GM12878 (cell line): ENCODE measurements around the gene TTLL10. TPM values are rescaled to one million over a fixed set of nuclear protein-coding genes. Genes with fewer than 3 reads are reported as not detected.

Experiments used
- ATAC-seq: fragments of 200-7000 bp; cut with Tn5 transposase; 3 replicates; pipeline ENCODE4 v1.9.1; 2020; ENCODE audit warnings: mild to moderate bottlenecking, moderate library complexity
- BruUV-seq: library from RNA; stranded (reverse); fragments of 400-500 nt; replicated peaks from 2 replicates; lab custom pipeline; 2021; lab: Mats Ljungman, UMichigan
- CTCF ChIA-PET: fragments of 300-600 bp; sonication (Branson Sonifier 250); formaldehyde crosslinking; extraction: SDS; loops from one replicate; lab custom pipeline; 2021; ENCODE audit warnings: inconsistent platforms; lab: Yijun Ruan, JAX
- POLR2A ChIA-PET: fragments of 350-600 bp; formaldehyde crosslinking; extraction: SDS; loops from one replicate; lab custom pipeline; 2021; ENCODE audit warnings: inconsistent platforms; lab: Charles Lee
- RAD21 ChIA-PET: fragments of 300-600 bp; sonication (Branson Sonifier 250); formaldehyde crosslinking; loops from one replicate; lab custom pipeline; 2023; ENCODE audit warnings: antibody characterized with exemption; ENCODE audit not compliant: unreplicated experiment; lab: Charles Lee
- SMC1A ChIA-PET: fragments of 300-600 bp; sonication (Branson Sonifier 250); formaldehyde crosslinking; loops from one replicate; lab custom pipeline; 2023; ENCODE audit not compliant: unreplicated experiment, uncharacterized antibody; lab: Charles Lee
- DNase-seq: peaks from one replicate; pipeline ENCODE4 v3.0.0-alpha.2; 2011; ENCODE audit warnings: low read depth, low spot score
- FAIRE-seq: peaks from 3 replicates; lab custom pipeline; 2011; peaks lifted over from hg19 to GRCh38; lab: Jason Lieb, UNC
- H2AFZ ChIP-seq: 2 replicates; pipeline ENCODE4 v1.6.0; 2011; ENCODE audit warnings: low read depth, low read length, control low read depth; ENCODE audit not compliant: control insufficient read depth
- H3K27ac ChIP-seq: 2 replicates; pipeline ENCODE4 v1.5.1; 2011; ENCODE audit warnings: control low read depth; ENCODE audit not compliant: control insufficient read depth, insufficient read depth
- H3K27me3 ChIP-seq, 2 experiments: replicated peaks in 1 of 2; 2 replicates each; pipeline versions ENCODE4 v1.6.0 to v1.6.1; 2011; ENCODE audit warnings: low read length in 1 of 2; ENCODE audit not compliant: control insufficient read depth in 2 of 2, insufficient read depth in 2 of 2
- H3K36me3 ChIP-seq, 2 experiments: 2 replicates each; pipeline ENCODE4 v1.5.1; 2011; ENCODE audit warnings: low read length in 1 of 2; ENCODE audit not compliant: control insufficient read depth in 2 of 2, insufficient read depth in 2 of 2
- H3K4me1 ChIP-seq: 2 replicates; pipeline ENCODE4 v1.6.1; 2011; ENCODE audit warnings: mild to moderate bottlenecking, low read length, moderate library complexity, mixed read lengths; ENCODE audit not compliant: control insufficient read depth, insufficient read depth
- H3K4me2 ChIP-seq: 2 replicates; pipeline ENCODE4 v1.6.0; 2011; ENCODE audit warnings: control low read depth; ENCODE audit not compliant: control insufficient read depth, insufficient read depth
- H3K4me3 ChIP-seq: fragments of 200-600 bp; sonication (generic); 2 replicates; pipeline ENCODE4 v1.5.1; 2016
- H3K79me2 ChIP-seq: 2 replicates; pipeline ENCODE4 v1.6.0; 2011; ENCODE audit warnings: low read length; ENCODE audit not compliant: control insufficient read depth, insufficient read depth
- H3K9ac ChIP-seq: 2 replicates; pipeline ENCODE4 v1.8.0; 2011; ENCODE audit warnings: low read length, control low read depth, mixed read lengths; ENCODE audit not compliant: control insufficient read depth, insufficient read depth
- H3K9me3 ChIP-seq: replicated peaks from 3 replicates; pipeline ENCODE4 v1.5.1; 2011; ENCODE audit warnings: mild to moderate bottlenecking, low read length; ENCODE audit not compliant: control insufficient read depth, insufficient read depth
- H4K20me1 ChIP-seq: 2 replicates; pipeline ENCODE4 v1.6.0; 2011; ENCODE audit not compliant: control insufficient read depth, insufficient read depth
- CREM ChIP-seq: IDR thresholded peaks from 2 replicates; pipeline ENCODE4 v1.6.1; 2014; ENCODE audit warnings: antibody characterized with exemption, low read depth
- EED ChIP-seq: sonication (generic); IDR thresholded peaks from 2 replicates; pipeline ENCODE4 v1.6.1; 2016; ENCODE audit warnings: antibody characterized with exemption, low read depth
- EP300 ChIP-seq, 2 experiments: fragments of 150-350 bp in 1 of 2; IDR thresholded peaks; 2 replicates each; pipeline ENCODE4 v1.6.1; 2011 to 2012; ENCODE audit warnings: low read depth in 2 of 2, low read length in 2 of 2, borderline replicate concordance in 1 of 2, improper control_type of control experiment in 1 of 2, inconsistent platforms in 1 of 2; ENCODE audit not compliant: control insufficient read depth in 1 of 2
- IKZF1 ChIP-seq: fragments of 450-650 bp; conservative IDR thresholded peaks from 2 replicates; pipeline ENCODE4 v1.6.1; 2017; ENCODE audit warnings: antibody characterized with exemption, mild to moderate bottlenecking
- IRF4 ChIP-seq: IDR thresholded peaks from 2 replicates; pipeline ENCODE4 v1.6.1; 2011; ENCODE audit warnings: low read depth, low read length
- PML ChIP-seq: IDR thresholded peaks from 2 replicates; pipeline ENCODE4 v1.6.1; 2012; ENCODE audit warnings: low read length, inconsistent platforms
- TCF7 ChIP-seq: IDR thresholded peaks from 2 replicates; pipeline ENCODE4 v1.6.1; 2014; ENCODE audit warnings: antibody characterized with exemption, borderline replicate concordance
- YY1 ChIP-seq: IDR thresholded peaks from 2 replicates; pipeline ENCODE4 v1.6.1; 2011; ENCODE audit warnings: low read depth, mild to moderate bottlenecking, low read length
- ZNF207 ChIP-seq: fragments of 450-650 bp; IDR thresholded peaks from 2 replicates; pipeline ENCODE4 v1.6.1; 2014; ENCODE audit warnings: antibody characterized with exemption, mild to moderate bottlenecking, borderline replicate concordance
- WGBS: methylation state at CpG from one replicate; pipeline ENCODE4 v1.1.6; 2016; ENCODE audit warnings: low lambda C conversion rate; ENCODE audit not compliant: insufficient replicate concordance, insufficient coverage; ENCODE audit errors: missing lambda C conversion rate; 5-methylcytosine and 5-hydroxymethylcytosine counted together
- in situ Hi-C: fragments of 300-500 bp; cut with MboI; formaldehyde crosslinking; loops from 9 replicates; pipeline ENCODE4 v1.14.3; 2018; ENCODE audit warnings: mixed read lengths
- intact Hi-C: fragments of 100-400 bp; cut with micrococcal nuclease; formaldehyde crosslinking; loops from one replicate; pipeline ENCODE4 v1.14.2; 2022; ENCODE audit not compliant: unreplicated experiment
- polyA plus RNA-seq, 11 experiments: library from polyadenylated mRNA; depleted of rRNA in 4 of 11; unstranded in 6 of 11; stranded (reverse) in 5 of 11; fragments of >200 nt; fragmentation: Nextera tagmentation in 4 of 11; fragmentation: Illumina TruSeq in 1 of 11; extraction: Ambion mirVana in 4 of 11; extraction: Trizol in 1 of 11; gene quantifications; 1 replicate in 1 of 11; 2 replicates in 10 of 11; pipeline versions ENCODE4 v1.2.1 to v1.2.3, GENCODE V29; 2011 to 2016; ENCODE audit warnings: inconsistent platforms in 2 of 11, missing spikeins in 2 of 11, low read depth in 1 of 11
- total RNA-seq, 4 experiments: library from RNA; depleted of rRNA in 3 of 4; stranded (reverse); fragments of >200 nt in 3 of 4; fragmentation: Illumina TruSeq in 1 of 4; extraction: Trizol in 1 of 4; gene quantifications; 2 replicates each; pipeline versions ENCODE4 v1.2.1 to v1.2.3, GENCODE V29; 2013 to 2021
- TF ChIP-seq, protein P1 (sequence below): fragments of 450-650 bp; IDR thresholded peaks from 2 replicates; pipeline ENCODE4 v1.6.1; 2016; ENCODE audit warnings: mild to moderate bottlenecking, moderate library complexity, borderline replicate concordance

The TTLL10 gene
- total and polyA plus RNA-seq, 10 of the 15 experiments (the other 5 are each of a cell fraction or from before 2014, with no cell fraction given), result not detected

DNA sequence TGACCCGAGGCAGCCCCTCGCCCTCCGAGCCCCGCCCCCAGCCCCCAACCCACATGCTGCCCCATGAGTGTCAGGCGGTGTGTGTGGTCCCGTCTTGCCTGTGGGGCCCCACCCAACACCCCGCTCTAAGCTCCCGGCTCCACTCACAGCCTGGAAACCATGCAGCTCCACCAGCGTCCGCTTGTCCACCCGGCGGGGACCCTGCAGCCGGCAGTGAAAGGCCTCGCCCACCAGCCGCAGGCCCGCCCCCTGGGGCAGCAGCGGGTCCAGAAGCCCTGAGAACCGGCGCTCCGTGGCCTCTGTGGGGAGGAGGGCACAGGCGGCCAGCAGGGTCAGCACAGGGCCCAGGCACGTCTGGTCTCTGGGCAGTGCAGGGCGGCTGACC lies 70.1 kb downstream of the TTLL10 start:
- no peak for DNase-seq
- ChIA-PET POLR2A (no interaction called here), SMC1A (no interaction called here), CTCF (no interaction called here), RAD21 (no interaction called here)
- no peaks in the 10 kb centered on the region for H3K79me2 ChIP-seq
- no peak for ATAC-seq
- intact Hi-C loops (no loop called here), in situ Hi-C loops (no loop called here)
- no peak for FAIRE-seq
- H3K9ac ChIP-seq, result no peak overlapping the region
- 68% methylated on average over 23 of the region's 23 CpGs for WGBS
- no peaks in the 10 kb centered on the region for H3K36me3 ChIP-seq
- TF ChIP-seq, protein P1, sequence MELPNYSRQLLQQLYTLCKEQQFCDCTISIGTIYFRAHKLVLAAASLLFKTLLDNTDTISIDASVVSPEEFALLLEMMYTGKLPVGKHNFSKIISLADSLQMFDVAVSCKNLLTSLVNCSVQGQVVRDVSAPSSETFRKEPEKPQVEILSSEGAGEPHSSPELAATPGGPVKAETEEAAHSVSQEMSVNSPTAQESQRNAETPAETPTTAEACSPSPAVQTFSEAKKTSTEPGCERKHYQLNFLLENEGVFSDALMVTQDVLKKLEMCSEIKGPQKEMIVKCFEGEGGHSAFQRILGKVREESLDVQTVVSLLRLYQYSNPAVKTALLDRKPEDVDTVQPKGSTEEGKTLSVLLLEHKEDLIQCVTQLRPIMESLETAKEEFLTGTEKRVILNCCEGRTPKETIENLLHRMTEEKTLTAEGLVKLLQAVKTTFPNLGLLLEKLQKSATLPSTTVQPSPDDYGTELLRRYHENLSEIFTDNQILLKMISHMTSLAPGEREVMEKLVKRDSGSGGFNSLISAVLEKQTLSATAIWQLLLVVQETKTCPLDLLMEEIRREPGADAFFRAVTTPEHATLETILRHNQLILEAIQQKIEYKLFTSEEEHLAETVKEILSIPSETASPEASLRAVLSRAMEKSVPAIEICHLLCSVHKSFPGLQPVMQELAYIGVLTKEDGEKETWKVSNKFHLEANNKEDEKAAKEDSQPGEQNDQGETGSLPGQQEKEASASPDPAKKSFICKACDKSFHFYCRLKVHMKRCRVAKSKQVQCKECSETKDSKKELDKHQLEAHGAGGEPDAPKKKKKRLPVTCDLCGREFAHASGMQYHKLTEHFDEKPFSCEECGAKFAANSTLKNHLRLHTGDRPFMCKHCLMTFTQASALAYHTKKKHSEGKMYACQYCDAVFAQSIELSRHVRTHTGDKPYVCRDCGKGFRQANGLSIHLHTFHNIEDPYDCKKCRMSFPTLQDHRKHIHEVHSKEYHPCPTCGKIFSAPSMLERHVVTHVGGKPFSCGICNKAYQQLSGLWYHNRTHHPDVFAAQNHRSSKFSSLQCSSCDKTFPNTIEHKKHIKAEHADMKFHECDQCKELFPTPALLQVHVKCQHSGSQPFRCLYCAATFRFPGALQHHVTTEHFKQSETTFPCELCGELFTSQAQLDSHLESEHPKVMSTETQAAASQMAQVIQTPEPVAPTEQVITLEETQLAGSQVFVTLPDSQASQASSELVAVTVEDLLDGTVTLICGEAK, result no peak
- TF ChIP-seq YY1 (no peak), EED (no peak), PML (no peak), CREM (no peak), IKZF1 (no peak), ZNF207 (no peak), IRF4 (no peak), EP300 (IDR thresholded peaks at IDR 0.05; ENCODE audit: borderline replicate concordance in 1 of 2, control insufficient read depth in 1 of 2, low read depth in 2 of 2, low read length in 2 of 2) (no peak), TCF7 (no peak)
- H3K27me3 ChIP-seq, result peaks cover 1 to 5% of the 10 kb centered on the region in 2 experiments; a peak in 3 of 4 replicates
- no peak overlapping the region for H3K4me2 ChIP-seq
- H3K27ac ChIP-seq, result no peak overlapping the region
- H2AFZ ChIP-seq, result no peak overlapping the region
- no peak overlapping the region for H3K4me3 ChIP-seq
- H4K20me1 ChIP-seq, result no peaks in the 10 kb centered on the region
- H3K4me1 ChIP-seq, result no peaks in the 10 kb centered on the region
- H3K9me3 ChIP-seq, result no peaks in the 10 kb centered on the region
- no TSS peak for BruUV-seq
